Glutamatergic neuron (in vitro differentiated cells): Measurements from ENCODE around the gene DONSON. TPM values are rescaled to one million over a fixed set of nuclear protein-coding genes. Genes with fewer than 3 reads are reported as not detected.
"Not testable (repeated sequence)": the region's sequence is repeated elsewhere in the genome, so short reads cannot be mapped to it uniquely, and the experiment has no call there.

ENCODE experiments used
- DNase-seq: peaks from one replicate; pipeline ENCODE4 v3.0.0; 2022
- H3K27ac Mint-ChIP-seq: one replicate; pipeline ENCODE4 v1.8.0; 2020; ENCODE audit warnings: mild to moderate bottlenecking, mixed read lengths, inconsistent platforms; ENCODE audit not compliant: unreplicated experiment
- H3K27me3 Mint-ChIP-seq: one replicate; pipeline ENCODE4 v1.8.0; 2020; ENCODE audit warnings: mild to moderate bottlenecking, moderate library complexity, mixed read lengths, inconsistent platforms; ENCODE audit not compliant: unreplicated experiment
- H3K36me3 Mint-ChIP-seq: one replicate; pipeline ENCODE4 v1.8.0; 2020; ENCODE audit warnings: mild to moderate bottlenecking, mixed read lengths, inconsistent platforms; ENCODE audit not compliant: unreplicated experiment
- H3K4me1 Mint-ChIP-seq: one replicate; pipeline ENCODE4 v1.8.0; 2020; ENCODE audit warnings: mild to moderate bottlenecking, low read depth, mixed read lengths, inconsistent platforms; ENCODE audit not compliant: unreplicated experiment
- H3K4me3 Mint-ChIP-seq: one replicate; pipeline ENCODE4 v1.8.0; 2020; ENCODE audit warnings: mild to moderate bottlenecking, mixed read lengths, inconsistent platforms; ENCODE audit not compliant: unreplicated experiment
- H3K9me3 Mint-ChIP-seq: one replicate; pipeline ENCODE4 v1.8.0; 2020; ENCODE audit warnings: mild to moderate bottlenecking, moderate library complexity, mixed read lengths, inconsistent platforms; ENCODE audit not compliant: unreplicated experiment
- long read RNA-seq: library from polyadenylated mRNA; unstranded; transcript quantifications from one replicate; pipeline ENCODE4 v2.0.0, GENCODE V29; 2020; ENCODE audit not compliant: unreplicated experiment
- total RNA-seq: library from RNA; stranded (reverse); fragmentation: NEBNext Ultra II Directional; extraction: Animal tissue kit (Norgen Biotek cat#: 25700); gene quantifications from one replicate; pipeline ENCODE4 v1.2.1, GENCODE V29; 2021; ENCODE audit not compliant: unreplicated experiment
- TF ChIP-seq, protein P1 (sequence below): fragments of 200-600 bp; sonication (generic); IDR thresholded peaks from one replicate; pipeline ENCODE4 v1.5.0; 2021; ENCODE audit not compliant: partially characterized antibody, unreplicated experiment

DONSON gene, protein sequence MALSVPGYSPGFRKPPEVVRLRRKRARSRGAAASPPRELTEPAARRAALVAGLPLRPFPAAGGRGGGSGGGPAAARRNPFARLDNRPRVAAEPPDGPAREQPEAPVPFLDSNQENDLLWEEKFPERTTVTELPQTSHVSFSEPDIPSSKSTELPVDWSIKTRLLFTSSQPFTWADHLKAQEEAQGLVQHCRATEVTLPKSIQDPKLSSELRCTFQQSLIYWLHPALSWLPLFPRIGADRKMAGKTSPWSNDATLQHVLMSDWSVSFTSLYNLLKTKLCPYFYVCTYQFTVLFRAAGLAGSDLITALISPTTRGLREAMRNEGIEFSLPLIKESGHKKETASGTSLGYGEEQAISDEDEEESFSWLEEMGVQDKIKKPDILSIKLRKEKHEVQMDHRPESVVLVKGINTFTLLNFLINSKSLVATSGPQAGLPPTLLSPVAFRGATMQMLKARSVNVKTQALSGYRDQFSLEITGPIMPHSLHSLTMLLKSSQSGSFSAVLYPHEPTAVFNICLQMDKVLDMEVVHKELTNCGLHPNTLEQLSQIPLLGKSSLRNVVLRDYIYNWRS
- 8.5 TPM for total RNA-seq
- long read RNA-seq, partial matches to known transcripts, result 0 of 3 reads
- long read RNA-seq, other reads (novel, unspliced or antisense), result 1 of 3 reads

DNA sequence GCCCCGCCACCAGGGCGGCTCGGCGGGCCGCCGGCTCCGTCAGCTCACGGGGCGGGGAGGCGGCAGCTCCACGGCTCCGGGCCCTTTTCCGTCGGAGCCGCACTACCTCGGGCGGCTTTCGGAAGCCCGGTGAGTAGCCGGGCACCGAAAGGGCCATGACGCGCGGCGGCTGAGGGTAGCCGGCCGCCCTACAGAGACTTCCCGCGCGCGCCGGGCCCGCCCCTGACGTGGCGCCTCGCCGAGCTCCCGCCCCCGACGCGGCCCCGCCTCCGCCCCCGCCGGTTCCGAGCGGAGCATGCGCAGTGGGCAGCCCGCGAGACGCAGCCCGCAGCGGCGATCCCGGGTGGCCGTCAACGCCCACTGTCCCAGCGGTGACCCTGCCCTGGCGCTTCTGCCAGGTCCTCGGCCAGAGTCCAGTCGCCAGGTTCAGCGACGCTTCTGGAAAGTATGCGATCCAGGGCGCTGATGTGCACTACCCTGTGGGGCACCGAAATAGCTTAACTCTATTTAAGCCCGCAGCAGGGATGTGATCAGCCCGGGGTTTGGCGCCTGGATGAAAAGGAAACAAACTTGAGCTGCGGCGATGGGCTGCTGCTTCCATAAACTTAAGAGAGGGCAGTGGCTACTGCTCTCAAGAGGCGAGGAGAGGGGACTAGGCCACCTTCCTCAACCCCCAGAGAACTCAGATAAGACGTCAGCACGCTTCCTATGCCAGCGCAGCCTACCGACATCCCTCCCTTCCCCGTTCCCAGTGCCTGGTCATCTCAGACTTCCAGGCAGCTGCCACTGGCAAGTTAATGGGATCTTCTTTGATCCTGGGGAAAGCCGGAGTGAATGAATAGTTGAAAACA, at the start of gene DONSON:
DONSON (minus strand) TSS at position 200 of the 851 bp plus-strand sequence; CDS start at position 157, 43 bp downstream.
- TF ChIP-seq, protein P1, sequence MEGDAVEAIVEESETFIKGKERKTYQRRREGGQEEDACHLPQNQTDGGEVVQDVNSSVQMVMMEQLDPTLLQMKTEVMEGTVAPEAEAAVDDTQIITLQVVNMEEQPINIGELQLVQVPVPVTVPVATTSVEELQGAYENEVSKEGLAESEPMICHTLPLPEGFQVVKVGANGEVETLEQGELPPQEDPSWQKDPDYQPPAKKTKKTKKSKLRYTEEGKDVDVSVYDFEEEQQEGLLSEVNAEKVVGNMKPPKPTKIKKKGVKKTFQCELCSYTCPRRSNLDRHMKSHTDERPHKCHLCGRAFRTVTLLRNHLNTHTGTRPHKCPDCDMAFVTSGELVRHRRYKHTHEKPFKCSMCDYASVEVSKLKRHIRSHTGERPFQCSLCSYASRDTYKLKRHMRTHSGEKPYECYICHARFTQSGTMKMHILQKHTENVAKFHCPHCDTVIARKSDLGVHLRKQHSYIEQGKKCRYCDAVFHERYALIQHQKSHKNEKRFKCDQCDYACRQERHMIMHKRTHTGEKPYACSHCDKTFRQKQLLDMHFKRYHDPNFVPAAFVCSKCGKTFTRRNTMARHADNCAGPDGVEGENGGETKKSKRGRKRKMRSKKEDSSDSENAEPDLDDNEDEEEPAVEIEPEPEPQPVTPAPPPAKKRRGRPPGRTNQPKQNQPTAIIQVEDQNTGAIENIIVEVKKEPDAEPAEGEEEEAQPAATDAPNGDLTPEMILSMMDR, result no peak
- Mint-ChIP-seq H3K27me3 (no peaks in the 10 kb centered on the region), H3K27ac (peak within 1 kb of the TSS; percentile 43), H3K9me3 (no peaks in the 10 kb centered on the region), H3K36me3 (no peaks in the 10 kb centered on the region), H3K4me1 (peaks cover 2% of the 10 kb centered on the region), H3K4me3 (peak within 1 kb of the TSS; percentile 94)
- peak; percentile 94 for DNase-seq

DNA sequence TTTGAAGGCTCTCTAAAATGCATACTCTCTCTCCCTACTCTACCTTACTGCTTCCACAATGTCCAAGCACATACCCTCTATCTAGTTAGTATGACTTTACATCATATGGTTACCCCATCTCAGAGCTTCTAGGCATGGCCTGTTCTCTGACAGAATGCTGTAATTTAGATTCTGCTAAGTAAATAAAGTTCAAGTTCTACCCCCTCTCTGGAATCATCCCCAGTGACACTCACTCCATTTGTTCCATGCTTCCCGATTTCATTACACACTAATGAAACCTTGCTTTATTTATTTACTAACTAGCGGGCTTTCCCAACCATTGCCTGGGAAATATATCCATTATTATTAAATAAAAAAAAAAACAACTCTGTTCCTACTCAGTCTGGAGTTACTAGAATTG, 45.8 kb upstream of the DONSON start:
- no peak overlapping the region for H3K4me3 Mint-ChIP-seq
- H3K27ac Mint-ChIP-seq, result no peak overlapping the region
- peaks cover 14% of the 10 kb centered on the region for H3K36me3 Mint-ChIP-seq
- H3K27me3 Mint-ChIP-seq, result no peaks in the 10 kb centered on the region
- no peaks in the 10 kb centered on the region for H3K4me1 Mint-ChIP-seq
- TF ChIP-seq, protein P1, result no peak
- H3K9me3 Mint-ChIP-seq, result peaks cover 1% of the 10 kb centered on the region
- no peak for DNase-seq

GRCh38 chr21:33626151-33626550, 37.7 kb upstream of the DONSON start:
- peaks cover 14% of the 10 kb centered on the region for H3K36me3 Mint-ChIP-seq
- not testable (repeated sequence) for H3K4me1 Mint-ChIP-seq, H3K27ac Mint-ChIP-seq

DNA sequence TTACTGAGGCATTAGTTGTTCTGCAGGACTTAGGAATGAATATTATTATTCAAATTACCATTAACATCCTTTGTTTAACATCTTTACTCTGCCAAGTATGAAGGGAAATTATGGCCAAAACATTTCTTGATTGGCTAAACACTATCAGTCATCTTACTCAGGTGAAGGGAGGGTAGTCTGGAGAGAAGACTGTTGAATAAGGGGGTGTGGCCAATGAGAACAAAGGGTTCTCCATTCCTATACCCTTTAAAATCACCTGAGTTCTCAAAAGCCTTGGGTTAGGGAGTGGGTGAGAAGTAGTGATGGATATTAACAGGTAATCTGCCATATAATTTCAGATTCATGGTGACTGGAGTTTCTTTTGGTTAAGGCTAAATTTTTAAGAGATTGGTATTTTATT, 33.8 kb upstream of the DONSON start:
- DNase-seq, result no peak
- H3K36me3 Mint-ChIP-seq, result no peaks in the 10 kb centered on the region
- TF ChIP-seq, protein P1, result no peak
- H3K4me3 Mint-ChIP-seq, result no peak overlapping the region
- H3K27me3 Mint-ChIP-seq, result no peaks in the 10 kb centered on the region
- no peak overlapping the region for H3K27ac Mint-ChIP-seq
- H3K9me3 Mint-ChIP-seq, result no peaks in the 10 kb centered on the region
- H3K4me1 Mint-ChIP-seq, result no peaks in the 10 kb centered on the region

More at GRCh38 chr21:33626151-33626550, 37.7 kb upstream of the DONSON start:
- not testable (repeated sequence) for H3K27me3 Mint-ChIP-seq, DNase-seq, H3K4me3 Mint-ChIP-seq, H3K9me3 Mint-ChIP-seq

- Mint-ChIP-seq H3K36me3 (no peaks in the 10 kb centered on the region), H3K4me3 (no peak overlapping the region)
- TF ChIP-seq, protein P1, result no peak
Measured at GRCh38 chr21:33619726-33620125, 31.2 kb upstream of the DONSON start.

More at GRCh38 chr21:33619726-33620125, 31.2 kb upstream of the DONSON start:
- H3K4me1 Mint-ChIP-seq, result no peaks in the 10 kb centered on the region
- H3K27ac Mint-ChIP-seq, result no peak overlapping the region
- H3K9me3 Mint-ChIP-seq, result peaks cover 1% of the 10 kb centered on the region
- H3K27me3 Mint-ChIP-seq, result no peaks in the 10 kb centered on the region
- DNase-seq, result no peak
